NCI-H446 treated with DMSO at 0.1 percent for 48 hours (cell line): ENCODE results near the gene GRK5.

Experiments
- DNase-seq: peaks from one replicate; lab custom pipeline; 2025; lab: John Stamatoyannopoulos, UW

Gene GRK5

GRCh38 chr10:119299531-119299930 lies 92.2 kb downstream of the GRK5 start:
- no peak for DNase-seq

DNA sequence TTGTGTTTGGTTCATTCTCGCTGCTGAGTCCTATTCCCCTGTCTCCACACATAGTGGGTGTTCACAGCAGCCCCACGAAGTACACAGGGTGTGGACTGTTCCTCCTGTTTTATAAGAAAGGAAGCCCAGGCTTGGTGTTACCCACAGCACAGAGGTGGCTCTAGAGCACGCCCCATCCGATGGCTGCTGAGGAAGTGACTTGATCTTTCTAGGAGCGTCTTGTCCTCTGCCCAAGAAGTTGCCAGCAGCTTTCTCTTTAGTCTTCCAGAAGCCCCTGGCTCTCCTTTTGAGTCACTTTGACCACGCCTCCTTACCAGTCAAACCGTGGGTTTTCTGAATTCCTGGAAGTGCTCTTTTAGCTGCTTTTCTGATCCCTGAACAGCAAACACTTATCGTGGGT lies 94.0 kb downstream of the GRK5 start:
- no peak for DNase-seq

- DNase-seq: no peak
Observed at GRCh38 chr10:119302172-119302571, 94.8 kb downstream of the GRK5 start.

DNA sequence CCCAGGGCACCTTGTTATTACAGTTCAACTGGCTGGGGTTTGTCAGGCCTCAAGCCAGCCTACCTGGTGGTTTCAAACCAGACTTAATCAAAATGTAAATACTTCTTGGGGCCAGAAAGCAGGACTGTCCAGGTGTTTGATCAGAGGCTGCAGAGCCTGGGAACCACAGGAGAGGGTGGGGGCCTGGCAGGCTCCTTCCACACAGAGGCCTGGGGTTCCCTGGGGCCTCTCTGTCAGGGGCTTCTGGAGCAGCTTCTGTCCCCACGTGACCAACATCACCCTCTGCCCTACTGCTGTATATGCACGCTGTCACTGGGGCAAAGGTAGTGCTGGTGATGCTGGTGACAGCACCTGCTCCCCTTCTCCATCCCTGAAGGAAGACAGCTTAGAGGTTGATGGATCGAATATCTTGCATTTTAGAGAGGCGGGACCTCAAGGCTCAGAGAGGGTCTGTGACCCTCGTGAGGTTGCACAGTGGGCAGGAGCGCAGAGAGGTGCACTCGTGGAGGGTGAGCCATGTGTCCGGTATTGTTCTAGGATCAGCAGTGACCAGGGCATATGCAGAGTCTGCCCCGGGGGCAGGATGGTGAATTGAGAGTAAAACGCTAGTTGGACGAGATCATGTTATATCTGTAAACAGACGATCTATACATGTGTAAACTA lies 95.4 kb downstream of the GRK5 start:
- no peak for DNase-seq

- DNase-seq: no peak
Observed at GRCh38 chr10:119303886-119304285, 96.5 kb downstream of the GRK5 start.

DNA sequence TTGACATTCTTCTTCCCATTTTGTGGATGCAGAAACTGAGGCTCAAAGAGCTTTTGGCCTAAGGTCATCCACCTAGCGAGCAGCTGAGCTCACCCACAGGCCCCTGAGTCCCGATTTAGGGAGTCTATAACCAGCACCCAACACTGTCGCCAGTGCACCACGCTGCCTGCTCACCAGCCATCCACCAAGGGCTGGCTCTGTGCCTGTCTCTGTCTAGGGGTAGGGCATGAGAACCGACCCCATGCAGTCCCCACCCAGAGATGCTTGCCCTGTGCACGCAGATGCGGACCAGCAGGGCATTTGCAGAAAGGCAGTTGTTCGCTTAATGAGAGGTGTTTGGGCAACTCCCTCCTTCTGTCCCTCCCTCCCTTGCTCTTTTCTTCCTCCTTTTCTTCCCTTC lies 97.2 kb downstream of the GRK5 start:
- no peak for DNase-seq

- peak; percentile 82 for DNase-seq
Observed at GRCh38 chr10:119305860-119306513, 98.6 kb downstream of the GRK5 start.

DNA sequence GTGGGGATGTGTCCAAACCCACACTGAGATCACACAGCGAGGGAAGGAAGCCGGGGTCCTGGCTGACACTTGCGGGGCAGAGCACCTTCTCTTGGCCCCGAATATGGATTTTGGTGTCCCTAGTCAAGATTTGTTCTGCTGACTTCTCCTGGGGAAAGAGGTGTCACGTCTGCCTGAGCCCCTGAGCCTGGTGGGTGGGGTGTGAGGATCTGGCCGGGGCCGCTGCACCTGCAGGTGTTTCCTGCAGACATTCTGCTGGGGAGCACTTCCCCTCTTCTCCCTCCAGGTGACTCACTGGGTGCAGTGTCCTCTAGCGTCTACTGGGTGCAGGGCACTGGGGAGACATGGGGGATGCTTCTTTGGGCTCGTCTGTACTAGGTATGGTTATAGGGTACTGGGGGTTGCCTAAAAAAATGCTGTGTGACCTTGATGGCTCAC lies 99.2 kb downstream of the GRK5 start:
- DNase-seq: no peak

DNA sequence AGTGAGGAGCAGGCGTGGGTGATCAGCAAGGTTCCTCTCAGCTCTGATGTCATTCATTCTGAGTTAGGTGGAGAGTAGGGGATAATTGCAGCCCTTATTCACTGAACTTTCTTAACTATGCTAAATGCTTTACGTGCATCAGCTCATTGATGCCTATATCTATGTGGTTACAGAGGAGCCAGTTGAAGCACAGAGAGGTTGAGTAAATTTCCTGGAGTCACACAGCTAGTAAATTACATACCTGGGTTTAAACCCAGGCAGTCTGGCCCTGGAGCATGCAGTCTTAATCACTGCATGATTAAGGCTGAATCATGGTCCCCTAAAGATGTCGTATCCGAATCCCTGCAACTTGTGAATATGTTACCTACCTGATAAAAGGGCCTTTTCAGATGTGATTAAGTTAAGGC lies 99.6 kb downstream of the GRK5 start:
- no peak for DNase-seq

GRCh38 chr10:119308089-119308488 lies 100.7 kb downstream of the GRK5 start:
- DNase-seq: no peak

- DNase-seq: no peak
Observed at GRCh38 chr10:119308551-119309422, 101.4 kb downstream of the GRK5 start.

GRCh38 chr10:119309423-119309770 lies 102.0 kb downstream of the GRK5 start:
- no peak for DNase-seq

DNA sequence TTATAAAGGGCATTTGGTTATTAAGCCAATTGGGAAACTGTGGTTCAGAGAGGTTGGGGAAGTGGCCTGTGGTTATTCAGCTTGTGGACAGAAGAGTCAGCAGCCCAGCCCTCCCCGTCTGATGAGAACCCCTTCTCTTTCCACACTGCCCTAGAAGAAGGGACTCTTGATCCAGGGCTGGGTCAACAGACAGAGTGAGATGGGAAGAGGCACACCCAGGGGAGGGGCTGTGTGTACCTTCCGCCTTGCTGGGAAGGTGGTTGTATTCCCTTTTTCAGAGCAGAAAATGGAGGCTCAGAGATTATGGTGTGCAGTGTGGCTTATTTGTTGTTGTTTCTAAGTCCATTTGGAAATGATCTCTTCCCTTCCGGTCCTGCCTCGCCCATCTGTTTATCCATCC lies 103.4 kb downstream of the GRK5 start:
- DNase-seq: no peak

- DNase-seq: no peak
Observed at GRCh38 chr10:119312241-119312640, 104.9 kb downstream of the GRK5 start.

- DNase-seq: no peak
Observed at GRCh38 chr10:119313024-119313423, 105.7 kb downstream of the GRK5 start.

GRCh38 chr10:119313644-119314043 lies 106.3 kb downstream of the GRK5 start:
- DNase-seq: no peak

DNA sequence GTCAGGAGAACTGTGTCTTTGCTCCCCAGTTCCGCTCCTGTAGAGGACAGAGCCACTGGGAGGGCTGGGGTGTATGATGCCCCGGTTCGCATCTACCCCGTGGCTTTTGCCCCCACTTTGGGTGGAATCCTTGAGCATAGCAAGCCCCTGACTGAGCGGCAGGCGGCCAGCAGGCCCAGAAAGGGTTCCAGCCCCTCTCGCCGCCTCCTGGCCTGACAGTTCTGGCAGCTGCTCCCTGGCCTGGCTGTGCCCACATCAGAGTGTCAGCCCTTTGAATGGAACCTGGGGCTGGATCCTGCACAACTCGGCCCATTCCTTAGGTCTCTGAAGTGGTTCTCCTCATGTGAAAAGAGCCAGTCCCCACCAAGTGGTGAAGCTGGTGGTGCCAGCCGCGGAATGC lies 106.7 kb downstream of the GRK5 start:
- no peak for DNase-seq

DNA sequence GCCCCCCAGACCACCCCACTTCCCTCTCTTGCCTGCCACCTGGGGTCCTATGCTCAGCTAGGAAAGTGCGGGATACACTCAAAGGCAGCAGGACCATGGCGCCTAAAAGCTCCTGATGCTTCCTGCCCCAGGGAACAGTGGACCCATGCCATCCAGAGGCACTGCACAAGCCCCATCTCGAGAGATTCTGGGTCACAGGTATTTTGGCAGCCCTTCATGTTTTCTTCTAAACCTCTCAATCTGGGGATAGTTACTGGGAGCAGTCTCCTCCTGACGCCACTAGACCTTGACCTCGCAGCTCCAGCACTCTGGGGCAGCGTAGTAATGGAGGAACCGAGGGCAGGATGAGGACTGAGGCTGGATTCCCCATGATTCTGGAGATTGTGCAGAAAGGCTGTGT lies 107.1 kb downstream of the GRK5 start:
- DNase-seq: no peak

DNA sequence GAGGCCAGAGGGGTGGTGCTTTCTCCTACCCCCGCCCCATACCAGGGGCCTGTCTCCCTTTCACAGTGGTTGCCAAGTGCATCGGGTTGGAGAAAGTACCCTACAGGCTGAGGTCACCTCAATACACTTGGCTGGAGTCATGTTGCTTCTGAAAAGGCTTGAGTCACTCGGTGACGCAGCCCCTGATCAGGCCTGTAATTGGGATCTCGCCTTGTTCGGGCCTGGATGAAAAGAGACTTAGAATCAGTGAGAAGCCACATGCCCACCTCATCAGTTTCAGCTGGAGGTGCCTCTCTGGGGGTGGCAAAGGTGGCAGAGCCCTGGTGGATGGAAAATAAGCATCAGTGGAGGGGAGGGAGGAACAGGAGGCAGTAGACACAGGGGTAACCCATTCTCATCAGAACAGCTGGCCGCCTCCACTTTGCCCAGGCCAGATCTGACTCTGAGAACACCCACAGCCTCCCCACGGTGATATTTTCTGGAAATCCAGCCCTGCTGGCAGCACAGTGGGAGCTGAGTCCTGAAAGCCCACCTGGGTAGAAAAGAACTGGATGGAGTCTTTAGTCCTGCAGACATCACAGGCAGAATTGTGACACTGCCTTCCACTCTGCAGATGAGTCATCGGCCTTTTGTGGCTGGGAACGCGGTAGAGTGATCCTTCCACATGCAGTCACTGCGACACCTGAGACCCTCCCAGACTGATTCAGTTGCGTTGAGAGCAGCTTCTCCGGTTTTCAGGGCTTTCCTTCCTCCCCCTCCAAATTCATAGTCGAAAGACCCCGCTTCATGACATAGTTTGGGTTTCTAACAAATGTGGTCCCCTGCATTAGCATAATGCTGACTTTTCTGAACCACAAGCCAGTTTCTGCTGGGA lies 108.0 kb downstream of the GRK5 start:
- DNase-seq: no peak

- no peak for DNase-seq
Observed at GRCh38 chr10:119316002-119316358, 108.6 kb downstream of the GRK5 start.

DNA sequence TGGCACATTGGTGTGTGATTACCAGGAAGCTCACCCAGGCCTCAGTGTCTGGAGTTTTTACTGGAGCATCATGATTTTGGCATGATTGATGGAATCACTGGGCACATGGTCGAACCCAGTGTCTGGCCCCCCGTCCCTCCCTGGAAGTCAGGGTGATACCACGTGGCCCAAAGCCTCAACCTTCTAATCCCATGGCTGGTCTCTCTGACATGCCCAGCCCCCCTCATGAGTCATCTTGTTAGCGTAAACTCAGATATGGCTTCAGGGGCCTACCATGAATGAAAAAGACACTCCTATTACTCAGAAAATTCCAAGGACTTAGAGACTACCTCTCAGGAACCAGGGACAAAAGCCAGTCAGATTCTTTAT lies 109.3 kb downstream of the GRK5 start:
- no peak for DNase-seq
